ENCODE measurements around the gene CILP. TPM values are rescaled to one million over a fixed set of nuclear protein-coding genes. Genes with fewer than 3 reads are reported as not detected.

Gene CILP
- total and polyA plus RNA-seq, 2 donors from 2014 or later, result 0.37 to 1.5 TPM

DNA sequence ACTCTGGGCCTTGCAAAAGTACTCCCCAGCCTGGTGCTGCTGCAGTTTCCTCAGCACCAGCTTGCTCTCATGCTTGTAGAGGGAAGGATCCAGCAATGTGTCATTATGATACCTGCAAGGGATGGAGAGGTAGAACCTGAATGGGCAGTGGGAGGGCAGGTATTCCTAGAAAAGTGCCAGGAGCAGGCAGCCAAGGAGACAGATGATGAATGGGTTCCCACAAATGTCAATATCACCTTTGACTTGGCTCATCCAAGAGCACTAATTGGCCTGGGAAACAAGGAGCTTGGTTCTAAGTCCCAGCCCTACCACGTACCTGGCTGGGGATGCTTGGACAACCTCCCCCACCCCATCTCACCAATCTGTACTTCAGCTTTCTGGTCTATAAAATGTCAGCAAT lies 9.4 kb downstream of the CILP start:
- DNase-seq (peak in 1 of 5 donors; percentile 10), FAIRE-seq (no peak)
- TF ChIP-seq, protein P1, sequence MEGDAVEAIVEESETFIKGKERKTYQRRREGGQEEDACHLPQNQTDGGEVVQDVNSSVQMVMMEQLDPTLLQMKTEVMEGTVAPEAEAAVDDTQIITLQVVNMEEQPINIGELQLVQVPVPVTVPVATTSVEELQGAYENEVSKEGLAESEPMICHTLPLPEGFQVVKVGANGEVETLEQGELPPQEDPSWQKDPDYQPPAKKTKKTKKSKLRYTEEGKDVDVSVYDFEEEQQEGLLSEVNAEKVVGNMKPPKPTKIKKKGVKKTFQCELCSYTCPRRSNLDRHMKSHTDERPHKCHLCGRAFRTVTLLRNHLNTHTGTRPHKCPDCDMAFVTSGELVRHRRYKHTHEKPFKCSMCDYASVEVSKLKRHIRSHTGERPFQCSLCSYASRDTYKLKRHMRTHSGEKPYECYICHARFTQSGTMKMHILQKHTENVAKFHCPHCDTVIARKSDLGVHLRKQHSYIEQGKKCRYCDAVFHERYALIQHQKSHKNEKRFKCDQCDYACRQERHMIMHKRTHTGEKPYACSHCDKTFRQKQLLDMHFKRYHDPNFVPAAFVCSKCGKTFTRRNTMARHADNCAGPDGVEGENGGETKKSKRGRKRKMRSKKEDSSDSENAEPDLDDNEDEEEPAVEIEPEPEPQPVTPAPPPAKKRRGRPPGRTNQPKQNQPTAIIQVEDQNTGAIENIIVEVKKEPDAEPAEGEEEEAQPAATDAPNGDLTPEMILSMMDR (IDR thresholded peaks at IDR 0.05; ENCODE audit: borderline replicate concordance, extremely low read depth, insufficient read depth), result no peak
- Histone ChIP-seq H3K36me3 (ENCODE audit: control insufficient read depth in 2 of 3, insufficient read depth in 3 of 3, low read length in 3 of 3) (no peaks in the 10 kb centered on the region), H3K9ac (ENCODE audit: low read length in 3 of 3) (no peak overlapping the region), H3K9me3 (ENCODE audit: control insufficient read depth in 2 of 3, insufficient read depth in 1 of 3, low read length in 3 of 3) (no peaks in the 10 kb centered on the region), H3K4me3 (ENCODE audit: low read length in 3 of 3) (no peak overlapping the region), H3K27ac (ENCODE audit: low read depth in 2 of 2, low read length in 2 of 2) (no peak overlapping the region), H3K27me3 (ENCODE audit: control insufficient read depth, insufficient read depth, low read length) (no peaks in the 10 kb centered on the region), H3K4me1 (ENCODE audit: control insufficient read depth in 2 of 3, insufficient read depth in 2 of 3, low read depth in 1 of 3, low read length in 3 of 3) (no peaks in the 10 kb centered on the region)
- intact Hi-C loops (cut with DNase I), result no loop called here

DNA sequence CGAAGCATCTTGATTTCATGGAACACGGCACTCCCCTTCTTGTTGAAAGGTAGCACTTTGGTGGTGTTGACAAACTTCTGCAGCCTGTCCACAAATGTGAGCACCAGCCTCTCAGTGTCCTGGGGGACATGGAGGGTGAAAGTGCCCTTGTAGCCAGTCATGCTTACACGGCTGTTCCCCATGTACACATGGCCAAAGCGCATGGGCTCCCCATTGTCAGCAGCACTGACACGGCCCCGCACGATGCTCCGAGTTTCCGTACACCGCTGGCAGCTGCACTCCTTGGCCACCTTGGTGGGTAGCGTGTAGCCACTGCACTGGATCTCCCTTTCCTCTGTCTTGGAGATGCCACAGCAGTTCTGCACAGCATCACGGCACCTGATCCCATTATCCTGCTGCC lies 12.7 kb downstream of the CILP start:
- intact Hi-C loops (cut with DNase I), result loop anchor here (10.0 kb wide), 1 partner anchor 76 kb away; no protein-coding TSS in a partner anchor

DNA sequence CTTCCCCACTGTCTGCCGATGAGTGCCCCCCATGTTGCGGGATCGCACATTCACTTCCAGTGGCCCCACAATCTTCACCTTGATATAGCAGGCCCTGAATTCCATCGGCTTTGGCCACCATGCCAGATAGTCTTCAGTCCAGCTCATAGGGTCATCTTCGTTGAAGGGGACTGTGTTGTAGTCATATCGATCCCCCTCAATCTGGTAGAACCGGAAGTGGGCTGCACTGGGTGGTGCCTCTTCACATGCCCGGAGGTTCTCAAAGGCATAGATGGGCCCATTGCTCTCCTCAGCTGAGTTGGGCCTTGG lies 14.0 kb downstream of the CILP start:
- Histone ChIP-seq H3K9ac (ENCODE audit: low read length in 3 of 3) (no peak overlapping the region), H3K27me3 (ENCODE audit: control insufficient read depth, insufficient read depth, low read length) (no peaks in the 10 kb centered on the region), H3K4me1 (ENCODE audit: control insufficient read depth in 2 of 3, insufficient read depth in 2 of 3, low read depth in 1 of 3, low read length in 3 of 3) (no peaks in the 10 kb centered on the region), H3K27ac (ENCODE audit: low read depth in 2 of 2, low read length in 2 of 2) (no peak overlapping the region), H3K9me3 (ENCODE audit: control insufficient read depth in 2 of 3, insufficient read depth in 1 of 3, low read length in 3 of 3) (no peaks in the 10 kb centered on the region), H3K4me3 (ENCODE audit: low read length in 3 of 3) (no peak overlapping the region), H3K36me3 (ENCODE audit: control insufficient read depth in 2 of 3, insufficient read depth in 3 of 3, low read length in 3 of 3) (no peaks in the 10 kb centered on the region)
- intact Hi-C loops (cut with DNase I), result loop anchor here (10.0 kb wide), 1 partner anchor 78 kb away; no protein-coding TSS in a partner anchor
- no peak for DNase-seq
- FAIRE-seq, result no peak
- TF ChIP-seq, protein P1 (IDR thresholded peaks at IDR 0.05; ENCODE audit: borderline replicate concordance, extremely low read depth, insufficient read depth), result no peak

More for the DNA sequence above, 12.7 kb downstream of the CILP start:
- no peak overlapping the region for H3K9ac ChIP-seq (ENCODE audit: low read length in 3 of 3)
- no peaks in the 10 kb centered on the region for H3K9me3 ChIP-seq (ENCODE audit: control insufficient read depth in 2 of 3, insufficient read depth in 1 of 3, low read length in 3 of 3)
- FAIRE-seq (no peak), DNase-seq (peak in 1 of 5 donors; percentile 16)
- no peak overlapping the region for H3K27ac ChIP-seq (ENCODE audit: low read depth in 2 of 2, low read length in 2 of 2)
- no peaks in the 10 kb centered on the region for H3K27me3 ChIP-seq (ENCODE audit: control insufficient read depth, insufficient read depth, low read length)
- H3K36me3 ChIP-seq (ENCODE audit: control insufficient read depth in 2 of 3, insufficient read depth in 3 of 3, low read length in 3 of 3), result no peaks in the 10 kb centered on the region
- TF ChIP-seq, protein P1 (IDR thresholded peaks at IDR 0.05; ENCODE audit: borderline replicate concordance, extremely low read depth, insufficient read depth), result no peak
- H3K4me3 ChIP-seq (ENCODE audit: low read length in 3 of 3), result no peak overlapping the region
- no peaks in the 10 kb centered on the region for H3K4me1 ChIP-seq (ENCODE audit: control insufficient read depth in 2 of 3, insufficient read depth in 2 of 3, low read depth in 1 of 3, low read length in 3 of 3)

Measured in kidney (tissue), 14 donors.